ENCODE data around the gene TKT. TPM values are rescaled to one million over a fixed set of nuclear protein-coding genes. Genes with fewer than 3 reads are reported as not detected.
A peak's percentile ranks its signal among the peaks of the same experiment; 100 is the strongest.
"Not testable (repeated sequence)": the region's sequence is repeated elsewhere in the genome, so short reads cannot be mapped to it uniquely, and the experiment has no call there.

Gene TKT
- total RNA-seq, 6 experiments from 2014 or later, result 98.9 to 257 (median 146) TPM

GRCh38 chr3:53274938-53275605 is 19.2 kb upstream of the TKT start:
- ATAC-seq (no peak), DNase-seq (peak in 1 of 3 donors; percentile 35)
- intact Hi-C loops (cut with DNase I), result no loop called here
- Histone ChIP-seq H3K4me3 (no peak overlapping the region), H3K36me3 (no peaks in the 10 kb centered on the region), H3K4me1 (peaks cover 0 to 11% (median 2%) of the 10 kb centered on the region in 4 donors), H3K27me3 (no peaks in the 10 kb centered on the region), H3K9me3 (no peaks in the 10 kb centered on the region), H3K27ac (no peak overlapping the region)
- no peak for TF ChIP-seq CTCF (IDR thresholded peaks at IDR 0.05)
- no peak for TF ChIP-seq POLR2A (IDR thresholded peaks at IDR 0.05)
- WGBS (ENCODE audit: insufficient coverage, low coverage, low lambda C conversion rate, missing lambda C conversion rate), result 70% methylated on average over 5 of the region's 5 CpGs

DNA sequence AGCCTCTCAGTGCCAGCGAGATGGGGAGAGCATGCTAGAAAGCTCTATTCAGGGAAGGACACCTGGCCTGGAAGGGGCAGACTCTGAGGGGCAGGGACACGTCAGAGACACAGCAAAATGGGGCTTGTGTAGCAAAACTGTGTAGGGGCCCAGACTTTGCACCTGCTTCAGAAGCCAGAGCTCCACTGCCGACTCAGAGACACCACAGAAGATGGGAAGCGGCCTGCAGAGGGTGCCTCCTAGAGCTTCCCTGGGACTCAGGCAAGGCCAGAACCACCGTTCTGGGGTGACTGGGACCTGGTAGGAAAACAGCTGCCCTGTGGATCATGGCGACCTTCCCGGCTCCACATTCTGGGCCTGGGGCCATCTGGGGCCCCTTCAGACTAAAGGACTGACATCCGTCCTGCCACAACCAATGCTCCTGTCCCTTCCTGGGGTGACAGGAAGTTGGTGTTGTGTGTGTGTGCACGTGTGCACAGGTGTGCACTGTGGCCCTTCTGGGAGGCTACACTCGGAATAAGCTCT is 17.4 kb upstream of the TKT start:
- H3K27ac ChIP-seq, result no peak overlapping the region
- no CpG with 5 or more reads among the region's 10 CpGs for whole genome bisulfite sequencing (ENCODE audit: insufficient coverage, low coverage, low lambda C conversion rate, missing lambda C conversion rate)
- TF ChIP-seq CTCF (IDR thresholded peaks at IDR 0.05), result no peak
- TF ChIP-seq POLR2A (IDR thresholded peaks at IDR 0.05), result no peak
- intact Hi-C loops (cut with DNase I), result no loop called here
- peak in 1 of 3 donors; percentile 37 for DNase-seq
- H3K36me3 ChIP-seq, result no peaks in the 10 kb centered on the region
- H3K27me3 ChIP-seq, result no peaks in the 10 kb centered on the region
- no peak overlapping the region for H3K4me3 ChIP-seq
- peaks cover 0 to 29% (median 8%) of the 10 kb centered on the region in 4 donors for H3K4me1 ChIP-seq
- no peak for ATAC-seq
- H3K9me3 ChIP-seq, result no peaks in the 10 kb centered on the region

DNA sequence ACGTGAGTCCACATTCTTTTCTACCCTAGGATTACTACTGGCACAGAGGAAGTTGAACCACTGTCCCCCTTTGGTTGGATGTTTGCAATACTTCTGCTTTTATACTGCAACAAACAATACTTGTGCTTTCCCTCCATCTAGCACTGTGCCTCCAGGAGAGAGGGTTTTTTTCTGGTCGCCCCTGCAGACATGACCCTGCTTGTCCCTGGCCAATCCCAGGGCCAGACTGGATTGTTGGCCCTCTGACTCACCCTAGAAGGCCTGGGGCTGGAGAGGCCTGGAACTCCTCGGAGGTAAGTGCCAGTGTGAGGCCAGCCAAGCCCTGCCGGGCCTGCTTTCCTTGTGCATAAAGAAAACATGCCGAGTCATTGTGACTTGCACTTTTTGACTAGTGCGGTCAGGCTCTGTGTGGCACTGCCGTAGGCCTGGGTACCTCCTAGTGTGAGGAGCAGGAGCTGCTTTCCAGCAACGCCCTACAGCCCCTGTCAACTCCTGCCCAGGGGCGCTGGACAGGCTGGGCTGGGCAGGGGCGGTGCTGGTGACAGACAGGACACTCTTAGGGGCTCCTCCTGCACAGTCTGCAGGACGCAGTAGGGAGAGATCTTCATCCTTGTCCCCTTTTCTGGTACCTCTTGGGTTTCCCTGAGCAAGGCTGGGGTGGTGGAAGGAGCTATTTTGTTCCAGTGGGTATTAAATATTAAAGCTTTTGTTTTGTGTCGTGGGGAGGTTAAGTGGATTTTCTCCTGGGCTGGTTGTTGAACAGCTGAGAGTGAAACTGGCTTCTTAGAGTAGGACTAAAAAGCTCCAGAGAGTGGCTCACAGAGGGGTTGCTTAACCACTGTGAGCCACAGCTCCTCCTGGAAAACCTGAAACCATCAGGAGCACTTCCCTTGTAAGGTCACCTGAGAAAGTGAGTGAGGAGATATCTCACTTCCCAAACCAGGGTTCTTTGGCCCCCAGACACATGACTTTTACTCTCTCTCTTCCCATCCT is 14.4 kb upstream of the TKT start:
- Histone ChIP-seq H3K27ac (peak overlapping the region; percentile 24 to 89 (median 40)), H3K4me1 (peaks cover 0 to 33% (median 8%) of the 10 kb centered on the region in 4 donors), H3K27me3 (no peaks in the 10 kb centered on the region), H3K9me3 (no peaks in the 10 kb centered on the region), H3K4me3 (no peak overlapping the region), H3K36me3 (no peaks in the 10 kb centered on the region)
- no peak for TF ChIP-seq POLR2A (IDR thresholded peaks at IDR 0.05)
- peak in 1 of 4 donors; percentile 12 for TF ChIP-seq CTCF (IDR thresholded peaks at IDR 0.05)
- WGBS (ENCODE audit: insufficient coverage, low coverage, low lambda C conversion rate, missing lambda C conversion rate), result 22% methylated on average over 8 of the region's 12 CpGs
- peak; percentile 87 to 94 (median 88) for ATAC-seq
- peak; percentile 72 to 91 (median 82) for DNase-seq
- intact Hi-C loops (cut with DNase I), result no loop called here

DNA sequence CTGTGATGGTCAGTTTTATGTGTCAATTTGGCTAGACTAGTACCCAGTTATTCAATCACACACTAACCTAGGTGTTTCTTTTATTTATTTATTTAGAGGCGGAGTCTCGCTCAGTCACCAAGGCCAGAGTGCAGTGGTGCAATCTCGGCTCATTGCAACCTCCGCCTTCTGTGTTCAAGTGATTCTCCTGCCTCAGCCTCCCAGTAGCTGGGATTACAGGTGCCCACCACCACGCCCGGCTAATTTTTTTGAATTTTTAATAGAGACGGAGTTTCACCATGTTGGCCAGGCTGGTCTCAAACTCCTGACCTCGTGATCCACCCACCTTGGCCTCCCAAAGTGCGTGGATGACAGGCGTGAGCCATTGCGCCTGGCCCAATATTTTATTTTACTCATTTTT is 13.4 kb upstream of the TKT start:
- intact Hi-C loops (cut with DNase I), result not testable (repeated sequence)
- DNase-seq, result peak in 1 of 3 donors; percentile 74

More for the DNA sequence above, 13.4 kb upstream of the TKT start:
- 62% methylated on average over 6 of the region's 11 CpGs for WGBS (ENCODE audit: insufficient coverage, low coverage, low lambda C conversion rate, missing lambda C conversion rate)
- not testable (repeated sequence) for H3K36me3 ChIP-seq, H3K9me3 ChIP-seq, H3K27me3 ChIP-seq, H3K4me3 ChIP-seq
- Histone ChIP-seq H3K27ac (peak overlapping the region in 1 of 3 donors; percentile 89), H3K4me1 (peaks cover 0 to 43% (median 13%) of the 10 kb centered on the region in 4 donors)
- peak; percentile 48 to 63 (median 52) for ATAC-seq

Measured in right lobe of liver (tissue), 6 donors.